GM23338 (cell line): ENCODE data around the gene FOXO3. TPM values are rescaled to one million over a fixed set of nuclear protein-coding genes. Genes with fewer than 3 reads are reported as not detected.

Experiments
- ATAC-seq: fragments of 200-7000 bp; cut with Tn5 transposase; 3 replicates; pipeline ENCODE4 v1.9.1; 2020
- DNase-seq: peaks from one replicate; pipeline ENCODE4 v3.0.0-alpha.2; 2015; ENCODE audit warnings: low spot score
- H2AFZ ChIP-seq: fragments of 200-600 bp; sonication (generic); 2 replicates; pipeline ENCODE4 v1.8.0; 2016; ENCODE audit warnings: antibody characterized with exemption, mild to moderate bottlenecking, moderate library complexity
- H3F3A ChIP-seq: fragments of 200-600 bp; sonication (generic); replicated peaks from 2 replicates; pipeline ENCODE4 v1.8.0; 2017; ENCODE audit warnings: antibody characterized with exemption, mixed run types, low read depth
- H3K27ac ChIP-seq: fragments of 200-600 bp; sonication (generic); 2 replicates; pipeline ENCODE4 v1.6.1; 2016; ENCODE audit warnings: low read depth
- H3K27me3 ChIP-seq: fragments of 200-600 bp; sonication (generic); 2 replicates; pipeline ENCODE4 v1.8.0; 2016; ENCODE audit warnings: mild to moderate bottlenecking, mixed run types, moderate library complexity; ENCODE audit not compliant: insufficient read depth
- H3K36me3 ChIP-seq: fragments of 200-600 bp; sonication (generic); 2 replicates; pipeline ENCODE4 v1.8.0; 2016; ENCODE audit warnings: mild to moderate bottlenecking; ENCODE audit not compliant: insufficient read depth
- H3K4me1 ChIP-seq: fragments of 200-600 bp; sonication (generic); 2 replicates; pipeline ENCODE4 v1.8.0; 2016; ENCODE audit warnings: mild to moderate bottlenecking, moderate library complexity; ENCODE audit not compliant: insufficient read depth
- H3K4me2 ChIP-seq: fragments of 200-600 bp; sonication (generic); 2 replicates; pipeline ENCODE4 v1.7.1; 2017; ENCODE audit warnings: mixed run types
- H3K4me3 ChIP-seq: fragments of 200-600 bp; sonication (generic); 2 replicates; pipeline ENCODE4 v1.6.1; 2016; ENCODE audit warnings: mixed run types
- H3K79me2 ChIP-seq: fragments of 200-600 bp; sonication (generic); replicated peaks from 2 replicates; pipeline ENCODE4 v1.8.0; 2017; ENCODE audit warnings: mild to moderate bottlenecking; ENCODE audit not compliant: insufficient read depth
- H3K9me2 ChIP-seq: fragments of 200-600 bp; sonication (generic); 2 replicates; pipeline ENCODE4 v1.8.0; 2017; ENCODE audit not compliant: insufficient read depth
- H4K20me1 ChIP-seq: fragments of 200-600 bp; sonication (generic); replicated peaks from 2 replicates; pipeline ENCODE4 v1.8.0; 2017; ENCODE audit warnings: mild to moderate bottlenecking; ENCODE audit not compliant: insufficient read depth
- H3K27ac Mint-ChIP-seq: 2 replicates; pipeline ENCODE4 v1.8.0; 2020; ENCODE audit warnings: inconsistent platforms, mild to moderate bottlenecking, moderate library complexity, mixed read lengths
- H3K27me3 Mint-ChIP-seq: 3 replicates; pipeline ENCODE4 v1.8.0; 2022; ENCODE audit warnings: low read depth, mild to moderate bottlenecking, moderate library complexity, mixed read lengths, inconsistent platforms; ENCODE audit not compliant: insufficient read depth, poor library complexity
- H3K36me3 Mint-ChIP-seq: 3 replicates; pipeline ENCODE4 v1.8.0; 2021; ENCODE audit warnings: low read depth, mild to moderate bottlenecking, inconsistent platforms, moderate library complexity, mixed read lengths
- H3K4me1 Mint-ChIP-seq: 3 replicates; pipeline ENCODE4 v1.8.0; 2020; ENCODE audit warnings: mild to moderate bottlenecking, inconsistent platforms, mixed read lengths
- H3K4me3 Mint-ChIP-seq: 3 replicates; pipeline ENCODE4 v1.8.0; 2021; ENCODE audit warnings: moderate library complexity, mild to moderate bottlenecking, inconsistent platforms, mixed read lengths
- H3K9me3 Mint-ChIP-seq: 3 replicates; pipeline ENCODE4 v1.8.0; 2020; ENCODE audit warnings: moderate library complexity, mild to moderate bottlenecking, inconsistent platforms, mixed read lengths
- CREB1 ChIP-seq: fragments of 250-450 bp; sonication (Bioruptor Pico); IDR thresholded peaks from 2 replicates; pipeline ENCODE4 v1.5.0; 2020; ENCODE audit warnings: low read depth, mild to moderate bottlenecking, moderate library complexity
- CTCF ChIP-seq, 2 experiments: fragments of 200-600 bp in 1 of 2; sonication (generic) in 1 of 2; conservative IDR thresholded peaks; 2 replicates each; pipeline versions ENCODE4 v1.5.1 to v1.6.1; 2016 to 2017; ENCODE audit warnings: antibody characterized with exemption in 2 of 2, low read depth in 2 of 2, mild to moderate bottlenecking in 2 of 2, moderate library complexity in 1 of 2
- ETS1 ChIP-seq: IDR thresholded peaks from 2 replicates; pipeline ENCODE4 v1.6.1; 2016; ENCODE audit warnings: antibody characterized with exemption
- EZH2 ChIP-seq: fragments of 200-600 bp; sonication (generic); IDR thresholded peaks from one replicate; pipeline ENCODE4 v1.8.0; 2017; ENCODE audit warnings: antibody characterized with exemption, mild to moderate bottlenecking, low read depth; ENCODE audit not compliant: unreplicated experiment
- EZH2phosphoT487 ChIP-seq: fragments of 200-600 bp; sonication (generic); IDR thresholded peaks from one replicate; pipeline ENCODE4 v1.8.1; 2018; ENCODE audit warnings: antibody characterized with exemption; ENCODE audit not compliant: unreplicated experiment
- JUNB ChIP-seq: IDR thresholded peaks from one replicate; pipeline ENCODE4 v1.6.1; 2016; ENCODE audit warnings: antibody characterized with exemption; ENCODE audit not compliant: unreplicated experiment
- NANOG ChIP-seq: IDR thresholded peaks from 2 replicates; pipeline ENCODE4 v1.6.1; 2016; ENCODE audit warnings: antibody characterized with exemption, borderline replicate concordance
- POLR2AphosphoS5 ChIP-seq: IDR thresholded peaks from 2 replicates; pipeline ENCODE4 v1.6.1; 2016; ENCODE audit warnings: antibody characterized with exemption, low read depth
- REST ChIP-seq: IDR thresholded peaks from one replicate; pipeline ENCODE4 v1.6.1; 2018; ENCODE audit warnings: antibody characterized with exemption; ENCODE audit not compliant: unreplicated experiment
- STAT1 ChIP-seq: IDR thresholded peaks from one replicate; pipeline ENCODE4 v1.6.1; 2016; ENCODE audit warnings: antibody characterized with exemption; ENCODE audit not compliant: unreplicated experiment
- ZNF114 ChIP-seq: fragments of 250-450 bp; sonication (Bioruptor Pico); IDR thresholded peaks from 2 replicates; pipeline ENCODE4 v1.5.0; 2020; ENCODE audit warnings: mild to moderate bottlenecking, moderate library complexity
- ZNF331 ChIP-seq: fragments of 250-450 bp; sonication (Bioruptor Pico); IDR thresholded peaks from 2 replicates; pipeline ENCODE4 v1.5.0; 2020; ENCODE audit warnings: low read depth, mild to moderate bottlenecking, moderate library complexity
- ZNF462 ChIP-seq: fragments of 250-450 bp; sonication (Bioruptor Pico); IDR thresholded peaks from 2 replicates; pipeline ENCODE4 v1.5.0; 2020; ENCODE audit warnings: mild to moderate bottlenecking, moderate library complexity
- polyA plus RNA-seq: library from polyadenylated mRNA; unstranded; fragments of >200 nt; fragmentation: Nextera tagmentation; extraction: Ambion mirVana; gene quantifications from 2 replicates; pipeline ENCODE4 v1.2.1, GENCODE V29; 2016
- total RNA-seq: library from RNA; depleted of rRNA; stranded (reverse); fragments of >200 nt; shearing (Covaris generic); gene quantifications from 2 replicates; pipeline ENCODE4 v1.2.3, GENCODE V29; 2014

FOXO3 gene
- total and polyA plus RNA-seq, 2 experiments from 2014 or later: 9.8 to 20.2 TPM

- DNase-seq (no peak), ATAC-seq (no peak)
These were observed 145.9 kb downstream of the FOXO3 start for GRCh38 chr6:108706649-108707048.

More at GRCh38 chr6:108706649-108707048, 145.9 kb downstream of the FOXO3 start:
- H3K36me3 Mint-ChIP-seq: peaks cover 6% of the 10 kb centered on the region
- peaks cover 7% of the 10 kb centered on the region for H3K27me3 Mint-ChIP-seq
- H3K9me3 Mint-ChIP-seq: peaks cover 13% of the 10 kb centered on the region
- H3K27ac Mint-ChIP-seq: peak overlapping the region; percentile 49; the same call in 1 of the 2 replicates
- no peak for TF ChIP-seq CREB1
- TF ChIP-seq ZNF331: no peak
- TF ChIP-seq NANOG: no peak
- no peak for TF ChIP-seq ZNF114
- TF ChIP-seq JUNB: no peak
- TF ChIP-seq ZNF462: no peak
- no peak for TF ChIP-seq EZH2phosphoT487
- TF ChIP-seq CTCF (conservative IDR thresholded peaks at IDR 0.05; ENCODE audit: low read depth in 2 of 2): no peak
- TF ChIP-seq STAT1: no peak
- no peak for TF ChIP-seq EZH2
- TF ChIP-seq REST: no peak
- TF ChIP-seq POLR2AphosphoS5: no peak
- no peak for TF ChIP-seq ETS1
- Histone ChIP-seq H3K9me2 (no peaks in the 10 kb centered on the region), H3K27me3 (no peaks in the 10 kb centered on the region), H3K4me3 (no peak overlapping the region), H3K4me1 (no peaks in the 10 kb centered on the region), H3K27ac (no peak overlapping the region), H2AFZ (no peak overlapping the region), H3K79me2 (no peaks in the 10 kb centered on the region), H3K4me2 (no peak overlapping the region), H3K36me3 (no peaks in the 10 kb centered on the region; the same call in 1 of the 2 replicates), H4K20me1 (no peaks in the 10 kb centered on the region), H3F3A (no peaks in the 10 kb centered on the region)
- no peak overlapping the region for H3K4me3 Mint-ChIP-seq
- H3K4me1 Mint-ChIP-seq: peaks cover 14% of the 10 kb centered on the region
